HG03175 (cell line): Measurements from ENCODE around the gene WAC.

Experiments
- ATAC-seq: cut with Tn5 transposase; IDR thresholded peaks from one replicate; pipeline ENCODE4 v1.9.1; 2021; ENCODE audit warnings: mild to moderate bottlenecking, moderate library complexity; ENCODE audit not compliant: unreplicated experiment

The WAC gene

DNA sequence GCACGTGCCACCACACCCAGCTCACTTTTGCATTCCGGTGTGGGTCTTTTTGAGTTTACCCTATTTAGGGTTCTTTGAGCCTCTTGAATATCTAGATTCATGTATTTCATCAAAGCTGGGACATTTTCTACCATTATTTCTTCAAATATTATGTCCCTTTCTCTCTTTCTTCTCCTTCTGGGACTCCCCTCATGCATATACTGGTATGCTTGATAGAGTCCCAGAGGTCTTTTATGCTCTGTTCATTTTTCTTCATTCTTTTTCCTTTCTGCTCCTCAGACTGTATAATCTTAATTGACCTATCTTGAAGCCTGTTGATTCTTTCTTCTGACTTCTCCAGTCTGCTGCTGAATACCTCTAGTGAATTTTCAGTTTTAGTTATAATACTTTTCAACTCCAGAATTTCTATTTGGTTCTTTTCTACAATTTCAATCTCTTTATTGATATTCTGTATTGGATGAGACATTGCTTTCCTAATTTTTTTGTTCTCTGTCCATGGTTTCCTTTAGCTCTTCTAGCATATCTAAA lies 9.1 kb upstream of the WAC start:
- no peak for ATAC-seq

DNA sequence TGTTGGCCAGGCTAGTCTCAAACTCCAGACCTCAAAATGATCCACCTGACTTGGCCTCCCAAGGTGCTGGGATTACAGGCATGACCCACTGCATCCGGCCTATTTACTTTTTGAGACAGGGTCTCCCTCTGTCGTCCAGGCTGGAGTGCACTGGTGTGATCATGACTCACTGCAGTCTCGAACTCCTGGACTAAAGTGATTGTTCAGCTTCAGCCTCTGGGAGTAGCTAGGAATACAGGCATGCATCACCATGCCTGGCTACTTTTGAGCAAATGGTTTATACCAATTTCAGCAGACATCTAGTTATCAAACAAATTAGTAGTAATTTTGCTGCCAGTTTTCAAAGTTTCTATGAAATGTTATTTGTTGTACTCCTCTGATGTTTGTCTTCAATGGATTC lies 2.2 kb upstream of the WAC start:
- no peak for ATAC-seq

DNA sequence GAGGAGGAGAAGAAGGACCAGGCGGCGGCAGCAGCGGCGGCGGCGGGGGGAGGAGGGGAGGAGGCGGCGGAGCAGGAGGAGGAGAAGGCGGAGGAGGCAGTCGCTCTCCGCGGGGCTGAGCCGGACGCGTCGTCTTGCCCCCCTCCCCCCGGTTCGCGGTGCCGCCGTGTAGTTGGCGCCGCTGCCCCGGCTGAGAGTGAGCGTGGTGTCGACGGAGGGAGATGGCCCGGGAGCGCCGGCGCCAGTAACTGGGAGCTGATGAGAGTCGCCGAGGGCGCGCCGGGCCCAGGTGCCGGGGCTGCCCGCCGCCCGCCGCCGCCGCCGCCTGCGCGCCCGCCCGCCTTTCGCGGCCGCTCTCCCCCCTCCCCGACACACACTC lies 257 bp downstream of the WAC start:
- ATAC-seq, result peak; percentile 1

DNA sequence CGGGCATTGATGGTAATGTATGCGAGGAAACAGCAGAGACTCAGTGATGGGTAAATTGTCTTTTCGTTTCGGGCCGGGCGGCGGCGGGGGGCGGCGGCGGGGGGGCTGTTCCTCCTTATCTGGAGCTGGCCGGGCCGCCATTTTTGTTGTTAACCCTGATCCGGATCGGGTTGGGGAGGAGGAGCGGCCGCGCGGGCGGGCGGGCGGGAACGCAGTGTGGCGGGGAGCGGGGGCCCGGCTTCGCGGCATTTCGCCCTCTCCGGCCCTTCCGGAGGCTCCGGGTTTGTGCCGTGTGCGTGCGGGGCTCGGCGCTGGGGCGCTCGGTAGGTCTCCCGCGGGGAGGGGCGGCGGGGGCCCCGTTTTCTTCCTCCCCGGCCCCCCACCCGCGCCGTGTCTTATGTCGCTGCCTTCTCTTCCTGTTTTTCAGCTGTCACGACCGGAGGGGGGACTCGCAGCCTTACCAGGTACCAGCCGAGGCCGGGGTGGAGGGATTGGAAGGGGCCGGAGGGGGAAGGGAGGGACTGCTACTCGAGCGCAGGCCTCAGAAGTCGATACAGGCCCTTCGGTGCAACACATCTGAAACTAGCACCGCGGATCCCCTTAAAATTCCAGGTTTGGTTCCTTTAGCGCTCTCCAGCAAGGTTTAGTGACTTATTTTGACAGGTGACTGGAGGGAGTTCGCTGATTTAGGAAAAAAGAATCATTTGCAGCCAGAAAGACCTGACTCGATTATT lies 820 bp downstream of the WAC start:
- ATAC-seq, result peak; percentile 22

DNA sequence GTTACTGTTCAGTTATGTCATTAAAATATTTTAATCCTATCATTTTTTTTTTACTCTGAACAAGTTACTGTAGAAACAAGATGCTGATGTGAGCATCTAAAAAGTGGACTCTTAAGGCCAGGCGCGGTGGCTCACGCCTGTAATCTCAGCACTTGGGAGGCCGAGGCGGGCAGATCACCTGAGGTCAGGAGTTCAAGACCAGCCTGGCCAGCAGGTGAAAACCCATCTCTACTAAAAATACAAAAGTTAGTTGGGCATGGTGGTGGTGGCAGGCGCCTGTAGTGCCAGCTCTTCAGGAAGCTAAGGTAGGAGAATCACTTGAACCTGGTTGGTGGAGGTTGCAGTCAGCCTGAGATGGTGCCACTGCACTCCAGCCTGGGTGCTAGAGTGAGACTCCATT lies 2.9 kb downstream of the WAC start:
- no peak for ATAC-seq

DNA sequence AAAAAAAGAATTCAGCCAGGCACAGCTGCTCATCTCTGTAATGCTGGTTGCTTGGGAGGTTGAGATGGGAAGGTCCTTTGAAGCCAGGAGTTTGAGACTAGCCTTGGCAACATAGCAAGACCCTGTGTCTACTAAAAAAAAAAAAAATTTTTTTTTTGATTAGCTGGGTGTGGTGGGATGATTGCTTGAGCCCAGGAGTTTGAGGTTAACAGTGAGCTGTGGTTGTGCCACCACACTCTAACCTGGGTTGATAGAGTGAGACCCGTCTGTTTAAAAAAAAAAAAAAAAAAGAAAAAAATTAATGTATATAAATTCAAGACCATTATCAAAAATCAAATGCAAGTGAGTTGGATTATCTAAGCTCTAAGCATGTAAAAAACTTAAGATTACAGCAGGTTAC lies 5.7 kb downstream of the WAC start:
- ATAC-seq, result no peak

DNA sequence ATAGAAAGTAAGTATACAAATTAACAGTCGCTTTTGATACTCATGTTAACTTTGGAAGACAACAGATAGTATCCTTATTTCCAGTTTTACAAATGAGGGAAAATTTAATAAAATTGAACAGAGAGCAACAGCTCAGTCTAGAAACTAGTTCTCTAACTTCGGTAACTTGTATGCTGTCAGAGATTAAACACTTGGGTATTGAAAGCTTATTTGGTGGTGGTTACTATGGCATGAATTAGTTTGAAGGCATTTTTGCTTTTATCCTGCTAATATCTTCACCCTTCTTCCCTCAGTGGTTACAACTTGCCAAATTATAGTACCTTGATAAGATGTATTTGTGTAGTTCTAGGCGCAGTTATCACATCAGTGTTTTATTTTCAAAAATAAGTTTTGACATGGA lies 7.2 kb downstream of the WAC start:
- no peak for ATAC-seq

DNA sequence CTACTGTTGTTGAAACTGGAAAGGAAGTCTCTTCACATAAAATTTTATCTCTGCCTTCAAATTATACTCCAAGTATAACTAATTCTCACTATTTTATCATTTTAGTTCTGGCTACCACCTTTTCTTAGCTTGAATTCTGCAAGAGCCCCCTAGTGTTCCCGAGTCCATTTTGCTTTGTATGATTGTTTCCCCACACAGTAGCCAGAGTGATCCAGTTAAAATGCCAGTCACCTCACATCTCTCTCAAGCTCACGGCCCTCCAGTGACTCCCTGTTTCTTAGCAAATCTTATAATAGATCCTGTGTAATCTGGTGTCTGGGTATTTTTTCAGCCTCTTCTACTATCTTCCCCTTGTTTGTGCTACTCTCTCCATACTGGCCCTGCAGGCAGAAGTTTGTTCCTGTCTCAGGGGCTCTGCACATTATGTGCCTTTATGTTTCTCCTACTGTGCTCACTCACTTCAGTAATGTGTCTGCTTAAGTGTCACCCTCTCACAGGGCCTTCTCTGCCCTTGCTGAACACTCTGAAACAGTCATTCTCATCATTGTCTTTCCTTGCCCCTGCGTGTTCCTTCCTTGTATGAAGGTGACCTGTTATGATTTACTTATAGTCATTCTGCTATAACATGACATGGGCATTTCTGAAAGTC lies 8.9 kb downstream of the WAC start:
- no peak for ATAC-seq

DNA sequence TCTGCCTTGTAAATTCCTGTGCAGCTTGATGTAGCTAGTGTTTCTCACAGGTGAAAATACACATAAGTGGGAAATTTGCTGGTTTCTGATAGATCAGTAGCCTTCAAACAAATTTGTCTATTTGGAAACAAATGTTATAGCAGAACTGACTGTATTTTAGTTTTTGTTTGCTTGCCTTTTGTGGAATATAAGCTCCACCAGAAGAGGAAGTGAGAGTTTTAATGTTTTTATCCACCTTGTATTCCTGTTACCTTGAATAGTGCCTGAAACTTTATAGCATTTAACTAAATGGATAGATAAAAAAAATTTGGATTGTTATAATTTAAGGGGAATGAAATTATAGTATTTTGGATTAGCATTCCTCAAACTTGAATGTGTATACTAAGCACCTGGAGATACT lies 9.8 kb downstream of the WAC start:
- ATAC-seq, result no peak

DNA sequence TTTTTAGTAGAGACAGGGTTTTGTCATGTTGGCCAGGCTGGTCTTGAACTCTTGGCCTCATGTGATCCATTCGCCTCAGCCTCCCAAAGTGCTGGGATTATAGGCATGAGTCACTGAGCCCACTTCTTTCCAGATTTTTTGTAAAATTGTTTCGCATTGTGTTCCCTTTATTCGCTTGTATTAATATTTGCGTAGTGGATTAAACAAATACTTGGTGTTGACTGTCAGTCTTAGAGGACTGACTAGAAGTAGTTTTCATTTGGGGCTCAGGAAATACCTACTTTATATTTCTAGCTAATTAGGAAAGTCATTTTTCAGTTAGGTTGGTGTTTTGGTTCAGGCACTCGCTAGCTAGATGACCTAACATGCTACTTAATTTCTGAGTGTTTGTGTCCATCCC lies 11.1 kb downstream of the WAC start:
- no peak for ATAC-seq

DNA sequence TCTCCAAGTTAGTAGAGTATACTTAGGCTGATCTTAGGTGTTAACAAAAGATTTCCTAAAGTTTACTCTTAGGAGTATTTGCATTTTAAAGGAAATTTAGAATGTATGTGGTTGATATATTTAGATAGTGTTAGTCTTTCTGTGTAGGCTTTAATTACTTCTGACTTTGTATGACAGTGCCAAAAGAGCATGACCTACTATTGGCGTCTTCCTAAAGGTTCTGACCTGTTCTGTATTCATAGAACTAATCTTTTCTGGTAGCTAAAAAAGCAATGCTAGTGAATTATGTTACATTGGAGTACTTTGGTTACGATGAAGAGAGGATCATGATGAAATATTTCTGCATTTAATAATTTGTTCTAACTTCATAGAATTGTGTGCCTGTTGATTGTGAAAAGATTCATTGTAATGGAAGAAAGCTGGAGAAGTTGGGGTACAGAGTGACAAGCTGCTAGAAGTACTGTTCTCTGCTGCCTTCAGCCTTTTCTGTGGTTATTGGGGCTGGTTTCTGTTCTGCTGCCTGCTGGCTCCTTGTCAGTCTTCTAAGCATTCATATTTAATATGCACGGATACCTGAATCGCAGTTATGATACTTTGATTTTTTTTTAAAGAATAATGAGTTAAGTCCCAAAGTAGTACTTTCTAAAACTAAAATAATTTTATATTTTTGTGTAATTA lies 13.2 kb downstream of the WAC start:
- peak; percentile 74 for ATAC-seq

DNA sequence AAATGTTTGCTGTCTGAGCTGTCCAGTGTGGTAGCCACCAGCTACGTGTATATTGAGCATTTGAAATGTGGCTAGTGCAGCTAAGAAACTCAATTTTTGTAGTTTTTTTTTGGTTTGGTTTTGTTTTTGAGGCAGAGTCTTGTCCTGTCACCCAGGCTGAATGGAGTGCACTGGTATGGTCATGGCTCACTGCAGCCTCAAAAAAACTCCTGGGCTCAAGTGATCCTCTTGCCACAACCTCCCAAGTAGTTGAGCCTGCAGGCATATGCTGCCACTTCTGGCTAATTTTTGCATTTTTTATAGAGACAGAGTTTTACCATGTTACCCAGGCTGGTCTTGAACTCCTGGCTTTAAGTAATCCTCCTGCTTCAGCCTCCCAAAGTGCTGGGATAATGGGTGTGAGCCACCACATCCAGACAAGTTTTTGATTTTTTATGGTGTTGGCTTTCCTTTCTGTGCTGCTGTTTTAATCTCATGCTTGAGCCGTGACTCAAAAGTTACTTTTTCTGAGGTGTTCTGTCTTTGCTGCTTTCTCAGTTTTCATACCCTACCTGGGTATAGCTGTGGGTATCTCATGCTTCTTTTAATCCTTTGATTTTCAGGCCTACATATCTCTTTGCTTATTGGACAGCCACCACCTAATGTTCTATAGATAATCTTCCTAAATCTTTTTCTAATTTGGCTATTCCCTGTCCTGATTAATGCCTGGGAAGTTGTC lies 16.0 kb downstream of the WAC start:
- no peak for ATAC-seq

DNA sequence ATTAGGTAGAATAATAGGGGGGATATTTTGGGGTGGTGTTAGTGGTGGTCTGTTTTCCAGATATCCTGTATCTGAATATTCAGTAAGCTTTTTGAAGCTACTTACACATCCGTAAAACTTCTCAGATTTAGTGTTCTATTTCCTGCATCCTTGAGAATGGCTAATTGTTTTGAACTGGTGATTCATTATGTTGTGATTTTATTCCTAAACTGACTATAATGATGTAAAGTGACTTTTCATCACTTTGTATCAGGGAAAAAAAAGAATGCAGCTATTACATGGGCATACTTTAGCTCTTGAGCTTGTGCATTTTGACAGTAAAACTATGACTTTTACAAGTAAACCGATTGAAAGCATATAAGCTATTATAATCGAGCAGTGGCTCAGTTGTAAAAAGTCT lies 18.2 kb downstream of the WAC start:
- no peak for ATAC-seq

DNA sequence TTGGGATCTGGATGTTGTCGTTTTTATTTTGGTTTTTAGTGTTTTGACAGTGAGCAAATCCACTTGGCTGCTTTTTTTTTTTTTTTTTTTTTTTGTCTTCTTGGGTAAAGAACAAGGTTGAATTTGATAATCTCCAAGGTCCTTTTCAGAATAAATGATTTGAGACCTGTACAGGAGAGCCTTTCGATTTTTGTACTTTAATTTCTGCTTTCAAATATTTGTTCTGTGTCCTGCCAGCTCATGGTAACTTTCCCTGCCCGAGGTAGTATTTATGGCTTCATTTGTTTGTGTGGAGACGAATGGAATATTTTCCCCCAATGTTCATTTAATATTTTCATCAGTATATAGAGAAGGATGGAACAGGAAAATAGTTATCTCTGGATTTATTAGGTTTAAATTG lies 19.9 kb downstream of the WAC start:
- no peak for ATAC-seq

DNA sequence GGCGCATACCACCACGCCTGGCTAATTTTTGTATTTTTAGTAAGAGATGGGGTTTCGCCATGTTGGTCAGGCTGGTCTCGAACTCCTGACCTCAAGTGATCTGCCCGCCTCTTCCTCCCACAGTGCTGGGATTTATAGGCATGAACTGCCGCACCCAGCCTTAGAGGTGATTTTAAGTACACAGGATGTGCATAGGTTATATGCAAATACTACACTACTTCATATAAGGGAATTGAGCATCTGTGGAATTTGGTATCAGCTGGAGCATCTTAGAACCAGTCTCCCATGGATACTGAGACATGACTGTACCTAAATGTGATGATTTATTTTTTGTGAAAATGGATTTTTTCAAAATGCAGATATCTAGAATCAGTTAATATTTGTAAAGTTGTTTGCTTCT lies 21.1 kb downstream of the WAC start:
- ATAC-seq, result no peak

DNA sequence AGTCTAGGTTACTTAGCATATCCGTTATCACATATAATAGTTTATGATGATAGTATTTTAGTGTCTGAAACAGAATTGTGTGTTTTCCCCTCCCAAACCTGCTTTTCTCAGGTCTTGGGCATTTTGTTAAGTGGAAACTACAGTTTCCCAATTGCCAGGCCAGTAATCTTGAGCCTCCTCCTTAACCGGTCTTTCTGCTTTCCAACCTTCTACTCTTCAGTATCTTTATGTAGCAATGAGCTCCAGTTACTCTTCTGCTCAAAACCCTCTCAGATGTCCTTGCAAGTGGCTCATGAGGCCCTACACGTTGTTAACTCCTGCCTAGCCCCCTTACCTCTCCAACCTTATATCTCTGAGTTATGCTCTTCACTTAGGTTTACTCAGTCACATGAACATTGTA lies 22.0 kb downstream of the WAC start:
- ATAC-seq, result no peak

DNA sequence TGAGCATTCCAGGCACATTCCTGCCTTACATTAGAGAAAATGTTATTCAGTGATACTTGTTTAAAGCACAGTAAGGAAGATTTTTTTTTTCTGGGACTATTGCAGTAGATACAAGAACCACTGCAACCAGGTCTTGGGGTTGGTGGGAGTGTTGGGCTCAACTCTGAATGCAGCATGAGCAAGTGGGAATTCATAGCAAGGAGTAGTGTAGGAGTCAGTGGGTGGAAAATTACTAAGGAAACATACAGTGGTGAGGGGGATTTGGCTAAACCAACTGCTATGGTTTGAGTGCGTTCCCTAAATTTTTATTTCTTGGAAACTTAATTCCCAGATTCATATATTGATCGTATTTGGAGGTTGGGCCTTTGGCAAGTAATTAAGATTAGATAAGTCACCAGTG lies 22.4 kb downstream of the WAC start:
- ATAC-seq, result no peak

DNA sequence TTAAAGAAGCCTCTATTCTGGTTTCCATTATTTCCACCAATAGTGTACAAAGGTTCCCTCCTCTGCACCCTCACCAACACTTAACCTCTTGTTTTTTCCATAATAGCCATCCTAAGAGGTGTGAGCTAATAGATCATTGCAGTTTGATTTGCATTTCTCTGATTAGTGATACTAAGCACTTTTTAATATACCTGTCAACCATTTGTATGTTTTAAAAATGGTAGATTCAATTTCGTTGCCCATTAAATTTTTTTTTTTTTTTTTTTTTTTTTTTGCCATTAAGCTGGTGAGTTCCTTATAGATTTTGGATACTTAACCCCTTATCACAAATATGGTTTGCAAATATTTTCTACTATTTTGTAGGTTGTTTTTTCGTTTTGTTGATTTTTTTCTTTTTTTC lies 23.2 kb downstream of the WAC start:
- no peak for ATAC-seq

DNA sequence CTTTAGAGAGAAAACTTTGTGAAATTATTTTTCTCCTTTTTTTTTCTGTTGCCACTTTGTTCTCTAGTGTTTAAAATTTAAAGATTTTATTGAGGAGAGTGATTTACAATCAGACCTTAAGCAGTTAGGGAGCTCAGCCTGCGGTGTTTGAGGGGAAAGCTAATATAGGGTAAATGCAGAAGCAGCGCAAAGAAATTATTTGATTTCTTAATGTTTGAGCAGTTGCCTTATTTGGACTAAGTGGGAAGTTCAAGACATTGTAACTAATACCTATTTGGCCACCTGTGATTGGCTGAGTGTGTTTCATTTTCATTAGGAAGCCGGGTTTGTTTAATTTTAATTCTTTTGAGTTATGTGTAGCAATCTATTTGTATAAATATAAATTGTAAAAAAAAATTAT lies 25.3 kb downstream of the WAC start:
- ATAC-seq, result no peak

DNA sequence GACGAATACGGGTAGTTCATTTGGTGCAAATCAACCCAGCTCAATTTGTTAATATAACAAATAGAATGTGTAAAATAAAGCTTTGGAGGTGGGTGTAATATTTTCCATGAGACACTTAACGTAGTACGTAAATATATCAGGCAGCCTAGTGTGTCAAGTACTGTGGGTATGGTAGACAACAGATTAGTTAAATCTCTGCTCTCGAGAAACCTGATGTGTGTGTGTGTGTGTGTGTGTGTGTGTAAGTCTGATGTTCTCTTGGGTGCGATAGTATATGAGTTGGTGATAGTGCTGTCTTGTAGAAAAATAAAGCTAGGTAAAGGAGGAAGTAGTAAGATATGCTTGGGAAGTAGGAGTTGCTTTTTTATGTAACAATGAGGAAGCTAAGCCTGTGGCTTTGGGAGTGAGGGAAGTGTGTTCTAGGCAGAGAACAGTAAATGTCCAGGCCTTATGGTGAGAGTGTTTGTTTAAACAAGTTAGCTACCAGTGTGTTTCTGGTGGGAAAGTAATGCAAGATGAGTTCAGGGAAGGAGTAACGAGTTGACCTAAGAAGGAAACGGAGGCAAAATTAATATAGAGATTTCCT lies 26.1 kb downstream of the WAC start:
- ATAC-seq, result no peak

DNA sequence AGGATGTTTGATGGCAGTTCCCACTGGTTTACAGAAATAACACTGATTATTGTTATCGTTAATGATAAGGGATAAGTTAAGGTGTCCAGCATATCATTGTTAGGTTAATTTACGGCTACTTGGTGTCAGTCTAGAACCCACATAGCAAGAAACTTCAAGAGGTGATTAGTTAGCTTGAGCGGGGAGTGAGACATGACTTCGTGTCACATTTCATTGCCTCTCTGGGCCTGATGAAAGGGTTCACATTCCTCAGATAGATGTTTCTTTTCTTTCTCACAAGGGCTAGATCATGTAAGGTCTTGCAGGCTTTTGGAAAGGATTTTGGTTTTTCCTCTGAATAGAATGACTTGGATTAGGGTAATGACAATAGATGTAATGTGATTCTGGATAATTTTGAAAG lies 26.7 kb downstream of the WAC start:
- no peak for ATAC-seq
